ENCODE results near the gene CST3.
"Not testable (repeated sequence)": the region's sequence is repeated elsewhere in the genome, so short reads cannot be mapped to it uniquely, and the experiment has no call there.

The CST3 gene

DNA sequence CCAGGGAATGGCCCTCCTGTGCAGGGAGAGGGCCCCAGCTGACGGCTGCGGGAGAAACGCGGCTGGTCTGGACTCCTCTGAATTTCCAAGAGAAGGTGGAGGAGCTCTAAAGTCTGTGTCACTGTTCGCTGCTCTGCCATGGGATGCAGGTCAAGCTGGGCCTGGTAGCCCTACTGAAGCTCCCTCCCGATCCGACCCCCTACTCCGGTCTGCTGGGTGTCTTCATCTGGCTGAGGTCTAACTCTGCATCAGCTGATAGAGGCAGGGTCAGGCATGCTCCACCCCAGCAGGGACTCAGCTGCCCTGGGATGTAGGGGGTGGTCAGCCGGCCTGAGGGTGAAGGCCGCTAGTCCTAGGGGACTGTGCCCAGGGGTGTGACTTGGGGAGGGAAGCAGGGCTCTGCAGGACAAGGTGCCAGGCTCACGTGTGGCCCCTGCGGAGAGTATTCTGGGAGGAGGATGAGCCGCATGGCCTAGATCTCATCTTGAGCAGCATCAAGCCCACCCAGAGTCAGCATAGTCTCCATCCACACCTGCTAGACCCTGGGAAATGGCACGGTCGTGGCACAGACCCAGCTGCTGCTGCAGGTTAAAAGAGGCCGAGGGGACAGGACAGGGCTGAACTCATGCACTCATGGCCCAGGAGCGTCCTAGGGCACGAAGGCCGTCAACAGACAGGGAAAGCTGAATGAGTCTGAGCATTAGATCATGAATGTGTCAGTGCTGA, 1.4 kb downstream of the CST3 start:
- H3K36me3 ChIP-seq (ENCODE audit: control insufficient read depth, insufficient read depth, low read length), result no peaks in the 10 kb centered on the region; the same call in 1 of the 2 replicates
- no peak overlapping the region for H3K4me3 ChIP-seq (replicated peaks; ENCODE audit: low read depth, low read length)
- TF ChIP-seq, protein P1, sequence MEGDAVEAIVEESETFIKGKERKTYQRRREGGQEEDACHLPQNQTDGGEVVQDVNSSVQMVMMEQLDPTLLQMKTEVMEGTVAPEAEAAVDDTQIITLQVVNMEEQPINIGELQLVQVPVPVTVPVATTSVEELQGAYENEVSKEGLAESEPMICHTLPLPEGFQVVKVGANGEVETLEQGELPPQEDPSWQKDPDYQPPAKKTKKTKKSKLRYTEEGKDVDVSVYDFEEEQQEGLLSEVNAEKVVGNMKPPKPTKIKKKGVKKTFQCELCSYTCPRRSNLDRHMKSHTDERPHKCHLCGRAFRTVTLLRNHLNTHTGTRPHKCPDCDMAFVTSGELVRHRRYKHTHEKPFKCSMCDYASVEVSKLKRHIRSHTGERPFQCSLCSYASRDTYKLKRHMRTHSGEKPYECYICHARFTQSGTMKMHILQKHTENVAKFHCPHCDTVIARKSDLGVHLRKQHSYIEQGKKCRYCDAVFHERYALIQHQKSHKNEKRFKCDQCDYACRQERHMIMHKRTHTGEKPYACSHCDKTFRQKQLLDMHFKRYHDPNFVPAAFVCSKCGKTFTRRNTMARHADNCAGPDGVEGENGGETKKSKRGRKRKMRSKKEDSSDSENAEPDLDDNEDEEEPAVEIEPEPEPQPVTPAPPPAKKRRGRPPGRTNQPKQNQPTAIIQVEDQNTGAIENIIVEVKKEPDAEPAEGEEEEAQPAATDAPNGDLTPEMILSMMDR (IDR thresholded peaks at IDR 0.05; ENCODE audit: insufficient read depth, low read length, poor library complexity, severe bottlenecking), result no peak
- no peaks in the 10 kb centered on the region for H3K27me3 ChIP-seq (replicated peaks; ENCODE audit: control insufficient read depth, insufficient read depth, low read length)
- no peak for DNase-seq (ENCODE audit: extremely low read depth, insufficient read length)

DNA sequence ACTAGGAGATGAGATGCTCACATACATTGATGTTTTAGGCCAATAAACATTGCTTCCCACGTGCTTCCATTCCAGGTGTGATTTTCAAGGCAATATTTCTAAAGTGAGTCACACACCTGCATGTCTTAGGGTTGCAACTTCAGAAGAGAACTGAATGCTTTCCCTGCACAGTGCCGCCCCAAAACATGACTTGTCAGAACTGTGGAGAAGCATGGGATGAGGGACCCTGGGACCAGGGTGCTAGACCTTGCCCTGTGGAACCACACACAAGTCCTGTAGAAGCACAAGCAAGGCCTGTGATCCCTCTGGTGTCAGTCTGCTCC, 2.0 kb downstream of the CST3 start:
- not testable (repeated sequence) for DNase-seq (ENCODE audit: extremely low read depth, insufficient read length); H3K4me3 ChIP-seq (replicated peaks; ENCODE audit: low read depth, low read length); H3K36me3 ChIP-seq (ENCODE audit: control insufficient read depth, insufficient read depth, low read length); H3K27me3 ChIP-seq (replicated peaks; ENCODE audit: control insufficient read depth, insufficient read depth, low read length)

DNA sequence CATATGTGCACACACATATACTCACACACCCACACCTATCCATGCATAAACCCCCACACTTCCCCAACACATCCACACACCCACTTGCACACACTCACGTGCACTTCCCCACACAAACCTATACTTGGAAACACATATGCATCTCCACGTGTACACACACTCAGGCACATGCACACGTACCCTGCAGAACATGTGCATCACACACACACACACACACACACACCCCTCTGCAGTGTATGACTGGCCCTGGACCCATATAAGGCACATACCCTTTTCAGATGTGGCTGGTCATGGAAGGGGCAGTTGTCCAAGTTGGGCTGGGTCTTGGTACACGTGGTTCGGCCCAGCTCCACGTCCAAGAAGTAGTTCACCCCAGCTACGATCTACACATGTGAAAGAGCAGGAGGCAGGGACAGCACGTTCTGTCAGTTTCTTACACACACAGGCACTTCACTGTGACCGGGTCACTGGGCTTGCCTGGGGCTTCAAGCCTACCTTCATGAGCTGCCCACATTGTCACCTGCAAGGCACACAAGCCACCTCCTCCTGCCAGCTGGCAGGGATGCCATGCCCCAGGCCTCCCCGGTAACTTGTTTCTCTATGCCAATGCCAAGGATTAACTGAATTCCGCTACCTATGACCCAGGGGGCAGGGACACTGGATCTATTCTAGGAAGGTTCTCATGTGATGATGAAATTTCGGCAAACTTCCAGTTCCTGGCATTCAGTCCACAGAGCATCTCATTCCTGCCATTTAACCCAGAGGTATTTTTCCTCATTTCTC, 2.6 kb downstream of the CST3 start:
- no peak for DNase-seq (ENCODE audit: extremely low read depth, insufficient read length)
- no peaks in the 10 kb centered on the region; the same call in 1 of the 2 replicates for H3K36me3 ChIP-seq (ENCODE audit: control insufficient read depth, insufficient read depth, low read length)
- no peaks in the 10 kb centered on the region for H3K27me3 ChIP-seq (replicated peaks; ENCODE audit: control insufficient read depth, insufficient read depth, low read length)
- TF ChIP-seq, protein P1 (IDR thresholded peaks at IDR 0.05; ENCODE audit: insufficient read depth, low read length, poor library complexity, severe bottlenecking), result no peak
- H3K4me3 ChIP-seq (replicated peaks; ENCODE audit: low read depth, low read length), result no peak overlapping the region

DNA sequence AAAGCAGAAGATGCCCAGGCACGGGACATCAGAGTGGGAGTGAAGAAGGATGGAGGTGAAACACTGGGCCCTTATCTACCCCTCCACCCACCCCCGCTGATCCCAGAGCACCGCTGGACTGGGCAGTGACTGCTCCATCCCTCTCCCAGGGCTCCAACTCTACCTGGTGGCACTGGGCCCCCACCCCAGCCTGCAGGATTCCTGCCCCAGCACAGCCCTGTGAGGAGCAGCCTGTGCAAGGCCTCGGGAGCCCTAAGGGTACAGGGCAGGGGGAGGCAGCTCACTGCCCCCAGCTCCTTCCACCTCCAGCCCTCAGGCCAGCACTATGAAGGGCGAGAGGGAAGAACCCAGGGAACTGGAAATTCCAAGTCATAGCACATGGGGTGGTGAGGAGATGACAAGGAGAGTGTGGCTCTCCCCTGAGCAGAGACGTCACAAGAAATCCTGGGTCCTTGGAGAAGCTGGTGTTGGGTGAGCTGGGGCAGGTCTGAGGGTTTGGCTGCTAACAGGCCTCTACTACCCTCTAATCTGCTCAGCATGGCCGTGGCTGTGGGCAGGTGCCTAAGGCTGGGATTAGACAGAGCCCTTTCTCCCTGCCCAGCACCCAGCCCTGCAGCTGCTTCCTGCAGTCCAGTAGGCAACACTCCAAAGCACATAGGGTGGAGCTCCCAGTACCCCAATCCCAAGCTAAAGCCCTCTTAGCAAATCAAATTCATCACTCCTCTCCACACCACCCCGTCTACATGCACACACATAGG, 3.5 kb downstream of the CST3 start:
- Histone ChIP-seq H3K27me3 (replicated peaks; ENCODE audit: control insufficient read depth, insufficient read depth, low read length) (no peaks in the 10 kb centered on the region), H3K36me3 (ENCODE audit: control insufficient read depth, insufficient read depth, low read length) (no peaks in the 10 kb centered on the region; the same call in 1 of the 2 replicates), H3K4me3 (replicated peaks; ENCODE audit: low read depth, low read length) (no peak overlapping the region)
- TF ChIP-seq, protein P1 (IDR thresholded peaks at IDR 0.05; ENCODE audit: insufficient read depth, low read length, poor library complexity, severe bottlenecking), result no peak
- no peak for DNase-seq (ENCODE audit: extremely low read depth, insufficient read length)

- TF ChIP-seq, protein P1 (IDR thresholded peaks at IDR 0.05; ENCODE audit: insufficient read depth, low read length, poor library complexity, severe bottlenecking), result no peak
- Histone ChIP-seq H3K36me3 (ENCODE audit: control insufficient read depth, insufficient read depth, low read length) (no peaks in the 10 kb centered on the region; the same call in 1 of the 2 replicates), H3K27me3 (replicated peaks; ENCODE audit: control insufficient read depth, insufficient read depth, low read length) (no peaks in the 10 kb centered on the region), H3K4me3 (replicated peaks; ENCODE audit: low read depth, low read length) (no peak overlapping the region)
- no peak for DNase-seq (ENCODE audit: extremely low read depth, insufficient read length)
Observed at GRCh38 chr20:23632711-23633573, 4.8 kb downstream of the CST3 start.
